ENCODE results near the gene DENND2C. TPM values are rescaled to one million over a fixed set of nuclear protein-coding genes. Genes with fewer than 3 reads are reported as not detected.

DENND2C gene
- total and polyA plus RNA-seq, 2 experiments from 2014 or later: 1.1 to 1.8 TPM

GRCh38 chr1:114700036-114700600 is 30.3 kb upstream of the DENND2C start:
- TF ChIP-seq CTCF (IDR thresholded peaks at IDR 0.05; ENCODE audit: low read depth, low read length): no peak
- no peaks in the 10 kb centered on the region for H3K4me1 ChIP-seq (ENCODE audit: low read depth)
- H3K27me3 ChIP-seq: peaks cover 25% of the 10 kb centered on the region
- DNase-seq (ENCODE audit: low read depth in 1 of 2, low spot score in 1 of 2): no peak
- no peaks in the 10 kb centered on the region for H3K36me3 ChIP-seq
- H3K27ac ChIP-seq: no peak overlapping the region
- H3K4me3 ChIP-seq: no peak overlapping the region
- H3K9me3 ChIP-seq (ENCODE audit: low read depth): no peaks in the 10 kb centered on the region

- H3K36me3 ChIP-seq: no peaks in the 10 kb centered on the region
- TF ChIP-seq CTCF (IDR thresholded peaks at IDR 0.05; ENCODE audit: low read depth, low read length): no peak
- H3K9me3 ChIP-seq (ENCODE audit: low read depth): no peaks in the 10 kb centered on the region
Observed at GRCh38 chr1:114696810-114697209, 27.0 kb upstream of the DENND2C start.

GRCh38 chr1:114695430-114696058 is 25.7 kb upstream of the DENND2C start, which contains the start of gene AMPD1:
Gene AMPD1 (minus strand): TSS chr1:114695546. CDS start chr1:114695471, 75 bp downstream.
- peak in 1 of 2 donors; percentile 23 for DNase-seq (ENCODE audit: low read depth in 1 of 2, low spot score in 1 of 2)
- Histone ChIP-seq H3K4me1 (ENCODE audit: low read depth) (no peaks in the 10 kb centered on the region), H3K36me3 (no peaks in the 10 kb centered on the region), H3K27ac (no peak within 1 kb of the TSS), H3K27me3 (peaks cover 20% of the 10 kb centered on the region), H3K4me3 (no peak within 1 kb of the TSS), H3K9me3 (ENCODE audit: low read depth) (no peaks in the 10 kb centered on the region)
- TF ChIP-seq CTCF (IDR thresholded peaks at IDR 0.05; ENCODE audit: low read depth, low read length): no peak

More at GRCh38 chr1:114696810-114697209, 27.0 kb upstream of the DENND2C start:
- no peak overlapping the region for H3K27ac ChIP-seq
- peaks cover 25% of the 10 kb centered on the region for H3K27me3 ChIP-seq
- H3K4me3 ChIP-seq: no peak overlapping the region
- DNase-seq (ENCODE audit: low read depth in 1 of 2, low spot score in 1 of 2): no peak
- H3K4me1 ChIP-seq (ENCODE audit: low read depth): no peaks in the 10 kb centered on the region

GRCh38 chr1:114694540-114695310 is 24.9 kb upstream of the DENND2C start:
- Histone ChIP-seq H3K27me3 (peaks cover 14% of the 10 kb centered on the region), H3K27ac (no peak overlapping the region), H3K9me3 (ENCODE audit: low read depth) (no peaks in the 10 kb centered on the region), H3K4me1 (ENCODE audit: low read depth) (no peaks in the 10 kb centered on the region), H3K36me3 (no peaks in the 10 kb centered on the region), H3K4me3 (no peak overlapping the region)
- no peak for DNase-seq (ENCODE audit: low read depth in 1 of 2, low spot score in 1 of 2)
- TF ChIP-seq CTCF (IDR thresholded peaks at IDR 0.05; ENCODE audit: low read depth, low read length): no peak

GRCh38 chr1:114692947-114693346 is 23.1 kb upstream of the DENND2C start:
- TF ChIP-seq CTCF (IDR thresholded peaks at IDR 0.05; ENCODE audit: low read depth, low read length): no peak

More at GRCh38 chr1:114692947-114693346, 23.1 kb upstream of the DENND2C start:
- peaks cover 17% of the 10 kb centered on the region for H3K27me3 ChIP-seq
- H3K4me1 ChIP-seq (ENCODE audit: low read depth): no peaks in the 10 kb centered on the region
- H3K9me3 ChIP-seq (ENCODE audit: low read depth): no peaks in the 10 kb centered on the region
- H3K27ac ChIP-seq: no peak overlapping the region
- no peaks in the 10 kb centered on the region for H3K36me3 ChIP-seq
- no peak overlapping the region for H3K4me3 ChIP-seq
- DNase-seq (ENCODE audit: low read depth in 1 of 2, low spot score in 1 of 2): no peak

Data from cardiac muscle cell (in vitro differentiated cells and primary cell).